Liver (tissue), 3 donors: ENCODE results near the gene MAP4K2.

Source experiments
- CTCF ChIP-seq: fragments of 150-350 bp; IDR thresholded peaks from 2 replicates; pipeline ENCODE4 v1.5.1; 2017; ENCODE audit warnings: improper control_type of control experiment, low read depth, low read length; ENCODE audit not compliant: missing input control
- MAX ChIP-seq: IDR thresholded peaks from 2 replicates; pipeline ENCODE4 v1.6.1; 2016; ENCODE audit warnings: antibody characterized with exemption
- SP1 ChIP-seq: IDR thresholded peaks from 2 replicates; pipeline ENCODE4 v1.6.1; 2018; ENCODE audit warnings: antibody characterized with exemption, mild to moderate bottlenecking
- donor health status: healthy.
- donor health status: healthy.

- TF ChIP-seq MAX (no peak), CTCF (no peak), SP1 (no peak)
Measured at GRCh38 chr11:64849598-64850356, 46.8 kb upstream of the MAP4K2 start.
